HepG2 (cell line): ENCODE results near the gene MTUS2. TPM values are rescaled to one million over a fixed set of nuclear protein-coding genes. Genes with fewer than 3 reads are reported as not detected.

Experiments used
- ATAC-seq: fragments of 200-7000 bp; cut with Tn5 transposase; 3 replicates; pipeline ENCODE4 v1.9.1; 2020; ENCODE audit warnings: mild to moderate bottlenecking, moderate library complexity
- BruUV-seq: library from RNA; stranded (reverse); fragments of 400-500 nt; replicated peaks from 2 replicates; lab custom pipeline; 2021; lab: Mats Ljungman, UMichigan
- CTCF ChIA-PET: fragments of 300-600 bp; formaldehyde crosslinking; extraction: SDS; loops from one replicate; lab custom pipeline; 2021; ENCODE audit warnings: low total read pairs, inconsistent platforms, low intra/inter-chr PET ratio; lab: Yijun Ruan, JAX
- POLR2A ChIA-PET: fragments of 350-600 bp; sonication (Branson Sonifier 250); formaldehyde crosslinking; loops from one replicate; lab custom pipeline; 2020; ENCODE audit warnings: antibody characterized with exemption, inconsistent platforms; lab: Yijun Ruan, JAX
- DNase-seq: peaks from one replicate; pipeline ENCODE4 v3.0.0-alpha.2; 2015; ENCODE audit warnings: low spot score
- FAIRE-seq: peaks from 3 replicates; lab custom pipeline; 2011; peaks lifted over from hg19 to GRCh38; lab: Jason Lieb, UNC
- H2AFZ ChIP-seq: one replicate; pipeline ENCODE4 v1.6.1; 2011; ENCODE audit warnings: low read length, inconsistent platforms
- H3K27ac ChIP-seq: fragments of 300-600 bp; 3 replicates; pipeline ENCODE4 v1.8.0; 2011; ENCODE audit warnings: mixed run types, mild to moderate bottlenecking, mixed read lengths, low read length, inconsistent platforms; ENCODE audit not compliant: insufficient read depth; ENCODE audit errors: extremely low read length
- H3K27me3 ChIP-seq, 2 experiments: fragments of 200-600 bp in 1 of 2; 2 replicates in 1 of 2; 3 replicates in 1 of 2; pipeline versions ENCODE4 v1.6.0 to v1.8.0; 2011; ENCODE audit warnings: low read length in 2 of 2, mild to moderate bottlenecking in 2 of 2, moderate library complexity in 2 of 2, inconsistent platforms in 1 of 2; ENCODE audit not compliant: insufficient read depth in 2 of 2, control insufficient read depth in 1 of 2
- H3K36me3 ChIP-seq, 2 experiments: fragments of 200-600 bp in 1 of 2; replicated peaks in 1 of 2; 2 replicates in 1 of 2; 3 replicates in 1 of 2; pipeline versions ENCODE4 v1.5.1 to v1.8.0; 2011; ENCODE audit warnings: low read length in 2 of 2, inconsistent platforms in 1 of 2; ENCODE audit not compliant: insufficient read depth in 2 of 2, control insufficient read depth in 1 of 2
- H3K4me1 ChIP-seq: 2 replicates; pipeline ENCODE4 v1.5.1; 2012; ENCODE audit warnings: low read length, inconsistent platforms; ENCODE audit not compliant: insufficient read depth
- H3K4me2 ChIP-seq: 2 replicates; pipeline ENCODE4 v1.6.0; 2011; ENCODE audit warnings: low read depth, low read length, inconsistent platforms
- H3K4me3 ChIP-seq, 3 experiments: fragments of 200-600 bp in 1 of 3; sonication (generic), shearing (Covaris generic) in 1 of 3; replicated peaks in 1 of 3; 2 replicates each; pipeline ENCODE4 v1.5.1; 2011 to 2016; ENCODE audit warnings: low read length in 3 of 3, inconsistent platforms in 2 of 3, low read depth in 2 of 3, mild to moderate bottlenecking in 2 of 3, control low read depth in 1 of 3, mixed read lengths in 1 of 3; ENCODE audit not compliant: insufficient read depth in 1 of 3
- H3K79me2 ChIP-seq: one replicate; pipeline ENCODE4 v1.6.1; 2011; ENCODE audit warnings: low read length, inconsistent platforms; ENCODE audit not compliant: insufficient read depth
- H3K9ac ChIP-seq: 2 replicates; pipeline ENCODE4 v1.6.0; 2011; ENCODE audit warnings: mild to moderate bottlenecking, low read depth, low read length, inconsistent platforms; ENCODE audit not compliant: insufficient read depth
- H3K9me3 ChIP-seq: 2 replicates; pipeline ENCODE4 v1.5.1; 2012; ENCODE audit warnings: mild to moderate bottlenecking, low read length
- H4K20me1 ChIP-seq: 2 replicates; pipeline ENCODE4 v1.6.0; 2011; ENCODE audit warnings: inconsistent platforms, mild to moderate bottlenecking, low read length, moderate library complexity; ENCODE audit not compliant: insufficient read depth
- MEIS2 ChIP-seq: sonication (generic); formaldehyde crosslinking; IDR thresholded peaks from 2 replicates; pipeline ENCODE4 v1.9.0; 2021; ENCODE audit warnings: mild to moderate bottlenecking, missing genetic modification reagents
- SETDB1 ChIP-seq: sonication (generic); formaldehyde crosslinking; IDR thresholded peaks from 2 replicates; pipeline ENCODE4 v1.5.1; 2020; ENCODE audit warnings: missing genetic modification reagents, mild to moderate bottlenecking, borderline replicate concordance
- ZFP90 ChIP-seq: sonication (generic); formaldehyde crosslinking; IDR thresholded peaks from 2 replicates; pipeline ENCODE4 v1.8.0; 2022; ENCODE audit warnings: missing genetic modification reagents, mild to moderate bottlenecking, inconsistent platforms, borderline replicate concordance
- ZNF180 ChIP-seq: sonication (generic); formaldehyde crosslinking; IDR thresholded peaks from 2 replicates; pipeline ENCODE4 v1.4.0; 2020; ENCODE audit warnings: low read depth, missing genetic modification reagents, borderline replicate concordance
- WGBS: methylation state at CpG from one replicate; pipeline ENCODE4 v1.1.6; 2017; ENCODE audit warnings: low lambda C conversion rate; 5-methylcytosine and 5-hydroxymethylcytosine counted together
- in situ Hi-C: cut with HindIII; loops from 2 replicates; pipeline ENCODE4 v1.10.0; 2017; ENCODE audit warnings: low pct_unique_long_range_greater_than_20kb; ENCODE audit not compliant: extremely low pct_ligation_motif_present
- intact Hi-C: fragments of 100-400 bp; cut with micrococcal nuclease; formaldehyde crosslinking; loops from one replicate; pipeline ENCODE4 v1.10.0; 2022; ENCODE audit not compliant: unreplicated experiment
- polyA plus RNA-seq, 8 experiments: library from polyadenylated mRNA; depleted of rRNA in 3 of 8; stranded (reverse) in 7 of 8; unstranded in 1 of 8; fragments of >200 nt; fragmentation: Illumina TruSeq in 4 of 8; extraction: Trizol in 4 of 8; gene quantifications; 2 replicates each; pipeline versions ENCODE4 v1.2.1 to v1.2.3, GENCODE V29; 2011 to 2016; ENCODE audit warnings: low read depth in 4 of 8, missing spikeins in 1 of 8, mixed read lengths in 1 of 8; ENCODE audit not compliant: insufficient read depth in 1 of 8
- total RNA-seq, 5 experiments: library from RNA; depleted of rRNA; stranded (reverse); fragments of >200 nt; fragmentation: Illumina TruSeq; extraction: Trizol; gene quantifications; 2 replicates each; pipeline ENCODE4 v1.2.3, GENCODE V29; 2016; ENCODE audit warnings: low read depth in 1 of 5
- TF ChIP-seq, protein P1 (sequence below): sonication (generic); formaldehyde crosslinking; IDR thresholded peaks from 2 replicates; pipeline ENCODE4 v1.8.0; 2022; ENCODE audit warnings: mild to moderate bottlenecking, missing genetic modification reagents, moderate library complexity
- TF ChIP-seq, protein P2 (sequence below): sonication (generic); formaldehyde crosslinking; IDR thresholded peaks from 2 replicates; pipeline ENCODE4 v1.8.0; 2022; ENCODE audit warnings: missing genetic modification reagents, low read depth, mild to moderate bottlenecking, borderline replicate concordance

MTUS2 gene
- total and polyA plus RNA-seq, 2 of the 13 experiments (the other 11 are each of a cell fraction or from before 2014, with no cell fraction given), result not detected

DNA sequence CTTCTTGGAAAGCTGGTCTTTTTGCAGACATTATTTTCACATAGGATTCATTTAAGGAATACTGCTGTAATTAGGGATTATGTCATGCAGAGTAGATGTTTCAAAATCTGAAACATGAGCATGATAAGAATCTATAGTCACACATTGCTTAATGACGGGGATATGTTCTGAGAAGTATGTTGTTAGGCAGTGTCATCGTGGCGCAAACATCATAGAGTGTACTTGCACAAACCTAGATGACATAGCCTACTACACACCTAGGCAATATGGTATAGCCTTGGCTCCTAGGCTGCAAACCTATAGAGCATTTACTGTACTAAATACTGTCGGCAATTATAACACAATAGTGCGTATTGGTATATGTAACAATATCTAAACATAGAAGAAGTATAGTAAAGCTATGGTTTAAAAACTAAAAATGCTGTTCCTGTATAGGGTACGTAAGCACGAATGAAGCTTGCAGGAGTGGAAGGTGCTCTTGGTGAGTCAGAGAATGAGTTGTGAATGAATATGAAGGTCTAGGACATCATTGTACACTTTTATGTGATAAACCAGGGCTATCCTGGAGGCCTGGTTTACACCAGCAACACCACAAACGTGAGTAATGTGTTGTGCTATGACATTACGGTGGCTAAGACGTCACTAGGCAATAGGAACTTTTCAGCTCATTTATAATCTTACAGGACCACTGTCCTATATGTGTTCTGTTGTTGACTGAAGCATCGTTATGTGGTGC, 283.1 kb downstream of the MTUS2 start (continued):
- TF ChIP-seq, protein P1, sequence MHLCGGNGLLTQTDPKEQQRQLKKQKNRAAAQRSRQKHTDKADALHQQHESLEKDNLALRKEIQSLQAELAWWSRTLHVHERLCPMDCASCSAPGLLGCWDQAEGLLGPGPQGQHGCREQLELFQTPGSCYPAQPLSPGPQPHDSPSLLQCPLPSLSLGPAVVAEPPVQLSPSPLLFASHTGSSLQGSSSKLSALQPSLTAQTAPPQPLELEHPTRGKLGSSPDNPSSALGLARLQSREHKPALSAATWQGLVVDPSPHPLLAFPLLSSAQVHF (CRISPR knock-in tag), result no peak
- TF ChIP-seq ZFP90 (CRISPR knock-in tag) (no peak), MEIS2 (CRISPR knock-in tag) (no peak)
- TF ChIP-seq, protein P2, sequence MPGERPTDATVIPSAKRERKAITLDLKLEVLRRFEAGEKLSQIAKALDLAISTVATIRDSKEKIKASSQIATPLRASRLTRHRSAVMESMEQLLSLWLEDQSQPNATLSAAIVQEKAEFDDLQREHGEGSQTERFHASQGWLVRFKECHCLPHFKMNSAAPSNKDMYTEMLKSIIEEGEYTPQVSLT (CRISPR knock-in tag), result no peak

DNA sequence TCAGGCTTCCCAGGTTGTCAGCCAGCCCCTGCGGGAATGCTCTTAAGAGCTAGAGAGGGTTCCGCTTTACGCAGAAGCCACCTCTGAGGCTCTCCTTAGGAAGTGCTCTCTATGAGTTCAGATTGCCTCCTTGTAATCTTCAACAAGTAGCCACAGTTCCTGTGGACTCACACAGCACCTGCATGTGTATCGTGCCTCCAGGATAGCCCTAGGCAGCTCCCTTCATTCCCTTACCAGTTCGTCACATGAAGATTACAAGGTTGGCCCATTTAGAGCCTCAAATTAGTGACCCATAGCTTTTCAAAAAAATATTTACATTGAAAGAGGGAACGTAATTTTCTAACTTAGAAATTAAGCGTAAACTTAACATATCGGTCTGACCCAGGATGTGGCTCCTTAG, 284.3 kb downstream of the MTUS2 start:
- no peak overlapping the region for H3K27ac ChIP-seq
- no peaks in the 10 kb centered on the region for H3K36me3 ChIP-seq
- H3K4me3 ChIP-seq, result no peak overlapping the region
- no peaks in the 10 kb centered on the region for H3K79me2 ChIP-seq
- peaks cover 83% of the 10 kb centered on the region for H3K9me3 ChIP-seq
- ATAC-seq (no peak), FAIRE-seq (no peak), DNase-seq (no peak)
- TF ChIP-seq SETDB1, result no peak
- no peak for TF ChIP-seq ZNF180 (CRISPR knock-in tag)
- H3K27me3 ChIP-seq, result no peaks in the 10 kb centered on the region
- intact Hi-C loops (no loop called here), in situ Hi-C loops (no loop called here)
- WGBS, result 40% methylated on average over 8 of the region's 8 CpGs
- no peak overlapping the region for H3K4me2 ChIP-seq
- no peak overlapping the region for H2AFZ ChIP-seq
- H3K9ac ChIP-seq, result no peak overlapping the region
- ChIA-PET POLR2A (no interaction called here), CTCF (no interaction called here)
- H3K4me1 ChIP-seq, result no peaks in the 10 kb centered on the region
- H4K20me1 ChIP-seq, result no peaks in the 10 kb centered on the region
- BruUV-seq, result no TSS peak
